K562 (cell line): ENCODE results near the gene PFKFB2.

ENCODE experiments used
- ARNT ChIP-seq, 2 experiments: fragments of 450-650 bp; IDR thresholded peaks; 2 replicates each; pipeline ENCODE4 v1.6.1; 2016; ENCODE audit warnings: mild to moderate bottlenecking in 1 of 2
- DDX20 ChIP-seq: fragments of 450-650 bp; IDR thresholded peaks from 2 replicates; pipeline ENCODE4 v1.6.1; 2016; ENCODE audit warnings: missing genetic modification characterization, low read depth, mild to moderate bottlenecking, missing compliant biosample characterization, moderate library complexity
- ELF1 ChIP-seq: fragments of 200-800 bp; sonication (Bioruptor generic); IDR thresholded peaks from 2 replicates; pipeline ENCODE4 v1.6.1; 2016; ENCODE audit warnings: missing genetic modification characterization, missing compliant biosample characterization
- ETV5 ChIP-seq: sonication (generic); formaldehyde crosslinking; IDR thresholded peaks from 2 replicates; pipeline ENCODE4 v1.4.0; 2020; ENCODE audit warnings: low read depth, mild to moderate bottlenecking, missing genetic modification reagents
- EZH2 ChIP-seq: IDR thresholded peaks from 2 replicates; pipeline ENCODE4 v1.6.1; 2012; ENCODE audit warnings: low read depth, mild to moderate bottlenecking, inconsistent platforms, low read length, borderline replicate concordance
- FOXJ3 ChIP-seq: sonication (generic); formaldehyde crosslinking; IDR thresholded peaks from 2 replicates; pipeline ENCODE4 v1.4.0; 2020; ENCODE audit warnings: mild to moderate bottlenecking, missing genetic modification reagents
- NFIC ChIP-seq: fragments of 450-650 bp; IDR thresholded peaks from 2 replicates; pipeline ENCODE4 v1.6.1; 2017; ENCODE audit warnings: mild to moderate bottlenecking, inconsistent platforms
- POLR2AphosphoS5 ChIP-seq: IDR thresholded peaks from 2 replicates; pipeline ENCODE4 v1.6.1; 2011; ENCODE audit warnings: mild to moderate bottlenecking, low read depth, low read length, moderate library complexity; ENCODE audit not compliant: control insufficient read depth, insufficient read depth
- TCF7L2 ChIP-seq: fragments of 150-350 bp; IDR thresholded peaks from 2 replicates; pipeline ENCODE4 v1.6.1; 2016; ENCODE audit warnings: low read depth, mild to moderate bottlenecking, low read length, moderate library complexity
- ZNF77 ChIP-seq: fragments of 250-450 bp; sonication (Bioruptor Pico); IDR thresholded peaks from 2 replicates; pipeline ENCODE4 v1.5.0; 2020
- ZZZ3 ChIP-seq: fragments of 450-650 bp; IDR thresholded peaks from 2 replicates; pipeline ENCODE4 v1.6.1; 2016; ENCODE audit warnings: antibody characterized with exemption, mild to moderate bottlenecking, moderate library complexity
- TF ChIP-seq, protein P1 (sequence below): fragments of 250-450 bp; sonication (Bioruptor Pico); IDR thresholded peaks from 2 replicates; pipeline ENCODE4 v1.8.0; 2021; ENCODE audit warnings: moderate library complexity, mild to moderate bottlenecking, inconsistent platforms
- TF ChIP-seq, protein P2 (sequence below): fragments of 150-350 bp; IDR thresholded peaks from 2 replicates; pipeline ENCODE4 v1.6.1; 2014; ENCODE audit warnings: low read depth, mild to moderate bottlenecking, low read length, borderline replicate concordance

DNA sequence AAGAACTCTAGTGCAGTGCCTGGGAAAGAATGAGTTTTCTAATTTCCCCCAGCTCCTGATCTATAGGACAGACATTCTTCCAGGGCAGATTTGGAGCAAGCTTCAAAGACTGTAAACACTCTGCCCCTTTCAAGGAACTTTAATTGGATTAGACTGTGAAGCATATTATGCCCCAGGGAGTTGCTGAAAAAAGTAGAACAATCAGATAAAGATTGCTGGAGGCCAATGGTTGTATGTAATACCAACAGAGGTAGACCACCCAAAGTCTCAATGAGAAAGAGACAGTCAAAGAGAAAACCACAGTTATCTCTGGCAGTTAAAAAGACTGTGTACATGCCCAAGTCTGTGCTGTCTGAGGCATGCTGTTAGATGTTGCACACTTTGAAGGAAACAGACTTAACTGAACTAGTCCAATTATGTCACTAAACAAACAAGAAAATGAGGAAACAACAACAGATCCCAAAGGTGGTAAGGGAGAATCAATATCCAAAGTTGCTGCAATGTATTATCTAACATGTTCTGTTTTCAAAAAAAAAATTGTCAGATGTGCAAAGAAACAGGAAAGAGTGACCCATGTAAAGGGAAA is 75.4 kb downstream of the PFKFB2 start:
- TF ChIP-seq ZZZ3 (no peak), ARNT (IDR thresholded peaks at IDR 0.05) (no peak), TCF7L2 (no peak), POLR2AphosphoS5 (no peak), NFIC (no peak), ELF1 (tag) (no peak), DDX20 (tag) (no peak), ETV5 (CRISPR knock-in tag) (no peak), EZH2 (no peak), ZNF77 (no peak), FOXJ3 (CRISPR knock-in tag) (no peak)
- TF ChIP-seq, protein P1, sequence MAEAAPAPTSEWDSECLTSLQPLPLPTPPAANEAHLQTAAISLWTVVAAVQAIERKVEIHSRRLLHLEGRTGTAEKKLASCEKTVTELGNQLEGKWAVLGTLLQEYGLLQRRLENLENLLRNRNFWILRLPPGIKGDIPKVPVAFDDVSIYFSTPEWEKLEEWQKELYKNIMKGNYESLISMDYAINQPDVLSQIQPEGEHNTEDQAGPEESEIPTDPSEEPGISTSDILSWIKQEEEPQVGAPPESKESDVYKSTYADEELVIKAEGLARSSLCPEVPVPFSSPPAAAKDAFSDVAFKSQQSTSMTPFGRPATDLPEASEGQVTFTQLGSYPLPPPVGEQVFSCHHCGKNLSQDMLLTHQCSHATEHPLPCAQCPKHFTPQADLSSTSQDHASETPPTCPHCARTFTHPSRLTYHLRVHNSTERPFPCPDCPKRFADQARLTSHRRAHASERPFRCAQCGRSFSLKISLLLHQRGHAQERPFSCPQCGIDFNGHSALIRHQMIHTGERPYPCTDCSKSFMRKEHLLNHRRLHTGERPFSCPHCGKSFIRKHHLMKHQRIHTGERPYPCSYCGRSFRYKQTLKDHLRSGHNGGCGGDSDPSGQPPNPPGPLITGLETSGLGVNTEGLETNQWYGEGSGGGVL (CRISPR knock-in tag), result no peak
- TF ChIP-seq, protein P2, sequence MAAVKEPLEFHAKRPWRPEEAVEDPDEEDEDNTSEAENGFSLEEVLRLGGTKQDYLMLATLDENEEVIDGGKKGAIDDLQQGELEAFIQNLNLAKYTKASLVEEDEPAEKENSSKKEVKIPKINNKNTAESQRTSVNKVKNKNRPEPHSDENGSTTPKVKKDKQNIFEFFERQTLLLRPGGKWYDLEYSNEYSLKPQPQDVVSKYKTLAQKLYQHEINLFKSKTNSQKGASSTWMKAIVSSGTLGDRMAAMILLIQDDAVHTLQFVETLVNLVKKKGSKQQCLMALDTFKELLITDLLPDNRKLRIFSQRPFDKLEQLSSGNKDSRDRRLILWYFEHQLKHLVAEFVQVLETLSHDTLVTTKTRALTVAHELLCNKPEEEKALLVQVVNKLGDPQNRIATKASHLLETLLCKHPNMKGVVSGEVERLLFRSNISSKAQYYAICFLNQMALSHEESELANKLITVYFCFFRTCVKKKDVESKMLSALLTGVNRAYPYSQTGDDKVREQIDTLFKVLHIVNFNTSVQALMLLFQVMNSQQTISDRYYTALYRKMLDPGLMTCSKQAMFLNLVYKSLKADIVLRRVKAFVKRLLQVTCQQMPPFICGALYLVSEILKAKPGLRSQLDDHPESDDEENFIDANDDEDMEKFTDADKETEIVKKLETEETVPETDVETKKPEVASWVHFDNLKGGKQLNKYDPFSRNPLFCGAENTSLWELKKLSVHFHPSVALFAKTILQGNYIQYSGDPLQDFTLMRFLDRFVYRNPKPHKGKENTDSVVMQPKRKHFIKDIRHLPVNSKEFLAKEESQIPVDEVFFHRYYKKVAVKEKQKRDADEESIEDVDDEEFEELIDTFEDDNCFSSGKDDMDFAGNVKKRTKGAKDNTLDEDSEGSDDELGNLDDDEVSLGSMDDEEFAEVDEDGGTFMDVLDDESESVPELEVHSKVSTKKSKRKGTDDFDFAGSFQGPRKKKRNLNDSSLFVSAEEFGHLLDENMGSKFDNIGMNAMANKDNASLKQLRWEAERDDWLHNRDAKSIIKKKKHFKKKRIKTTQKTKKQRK, result no peak
